Neural progenitor cell (in vitro differentiated cells): ENCODE data around the gene CD164L2.

ENCODE experiments used
- EZH2 ChIP-seq: fragments of 200-600 bp; sonication (generic); IDR thresholded peaks from 2 replicates; pipeline ENCODE4 v1.6.1; 2017; ENCODE audit warnings: antibody characterized with exemption, mild to moderate bottlenecking, moderate library complexity
- EZH2phosphoT487 ChIP-seq: fragments of 200-600 bp; sonication (generic); IDR thresholded peaks from 2 replicates; pipeline ENCODE4 v1.6.1; 2017; ENCODE audit warnings: antibody characterized with exemption
- TF ChIP-seq, protein P1 (sequence below): fragments of 200-600 bp; sonication (generic); IDR thresholded peaks from 2 replicates; pipeline ENCODE4 v1.5.1; 2017; ENCODE audit warnings: antibody characterized with exemption, mild to moderate bottlenecking

DNA sequence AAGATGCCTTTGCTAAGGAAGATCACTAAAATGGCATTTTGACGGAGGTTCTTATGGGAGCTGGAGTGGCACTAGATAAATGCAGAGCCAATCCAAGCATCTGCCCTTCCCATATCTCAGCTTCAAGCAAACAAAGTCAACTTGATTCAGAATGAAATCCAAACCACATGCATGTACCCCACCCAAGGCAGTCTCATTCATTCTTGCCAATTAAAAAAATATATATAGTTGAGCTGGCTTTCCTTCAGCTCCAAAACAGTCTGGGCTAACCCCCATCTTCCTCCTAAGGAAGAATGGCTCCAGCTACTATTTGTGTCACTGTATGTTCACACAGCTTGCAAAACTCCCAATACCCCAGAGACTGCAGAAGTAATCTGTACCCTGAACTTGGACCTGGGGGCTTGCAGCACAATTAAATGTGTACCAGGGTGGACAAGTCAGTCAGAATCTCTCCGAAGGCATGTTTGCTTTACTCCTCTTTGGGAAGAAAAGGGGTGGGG, 44.7 kb upstream of the CD164L2 start:
- TF ChIP-seq, protein P1, sequence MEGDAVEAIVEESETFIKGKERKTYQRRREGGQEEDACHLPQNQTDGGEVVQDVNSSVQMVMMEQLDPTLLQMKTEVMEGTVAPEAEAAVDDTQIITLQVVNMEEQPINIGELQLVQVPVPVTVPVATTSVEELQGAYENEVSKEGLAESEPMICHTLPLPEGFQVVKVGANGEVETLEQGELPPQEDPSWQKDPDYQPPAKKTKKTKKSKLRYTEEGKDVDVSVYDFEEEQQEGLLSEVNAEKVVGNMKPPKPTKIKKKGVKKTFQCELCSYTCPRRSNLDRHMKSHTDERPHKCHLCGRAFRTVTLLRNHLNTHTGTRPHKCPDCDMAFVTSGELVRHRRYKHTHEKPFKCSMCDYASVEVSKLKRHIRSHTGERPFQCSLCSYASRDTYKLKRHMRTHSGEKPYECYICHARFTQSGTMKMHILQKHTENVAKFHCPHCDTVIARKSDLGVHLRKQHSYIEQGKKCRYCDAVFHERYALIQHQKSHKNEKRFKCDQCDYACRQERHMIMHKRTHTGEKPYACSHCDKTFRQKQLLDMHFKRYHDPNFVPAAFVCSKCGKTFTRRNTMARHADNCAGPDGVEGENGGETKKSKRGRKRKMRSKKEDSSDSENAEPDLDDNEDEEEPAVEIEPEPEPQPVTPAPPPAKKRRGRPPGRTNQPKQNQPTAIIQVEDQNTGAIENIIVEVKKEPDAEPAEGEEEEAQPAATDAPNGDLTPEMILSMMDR, result no peak
- TF ChIP-seq EZH2 (no peak), EZH2phosphoT487 (no peak)
